ENCODE measurements around the gene ADH1A.

- TF ChIP-seq CTCF (IDR thresholded peaks at IDR 0.05) (no peak), EZH2 (IDR thresholded peaks at IDR 0.05) (no peak)
These were observed 25.9 kb downstream of the ADH1A start for GRCh38 chr4:99264927-99265326.

Data from neural progenitor cell (in vitro differentiated cells).